Epithelial cell of proximal tubule (primary cell): Measurements from ENCODE around the gene TXNDC16. TPM values are rescaled to one million over a fixed set of nuclear protein-coding genes. Genes with fewer than 3 reads are reported as not detected.
"Not testable (repeated sequence)": the region's sequence is repeated elsewhere in the genome, so short reads cannot be mapped to it uniquely, and the experiment has no call there.

Experiments used
- DNase-seq: peaks from one replicate; pipeline ENCODE4 v3.0.0-alpha.2; 2011; ENCODE audit warnings: low read depth
- H3K4me3 ChIP-seq: 2 replicates; pipeline ENCODE4 v1.5.1; 2011; ENCODE audit warnings: low read depth, mild to moderate bottlenecking, low read length
- total RNA-seq: library from RNA; depleted of rRNA; stranded (reverse); fragments of >200 nt; gene quantifications from 2 replicates; pipeline ENCODE4 v1.2.3, GENCODE V29; 2015
- TF ChIP-seq, protein P1 (sequence below): conservative IDR thresholded peaks from 2 replicates; pipeline ENCODE4 v1.5.1; 2012; ENCODE audit warnings: low read depth, mild to moderate bottlenecking, low read length

TXNDC16 gene
- total RNA-seq, 1 donor from 2014 or later = 6.7 TPM

DNA sequence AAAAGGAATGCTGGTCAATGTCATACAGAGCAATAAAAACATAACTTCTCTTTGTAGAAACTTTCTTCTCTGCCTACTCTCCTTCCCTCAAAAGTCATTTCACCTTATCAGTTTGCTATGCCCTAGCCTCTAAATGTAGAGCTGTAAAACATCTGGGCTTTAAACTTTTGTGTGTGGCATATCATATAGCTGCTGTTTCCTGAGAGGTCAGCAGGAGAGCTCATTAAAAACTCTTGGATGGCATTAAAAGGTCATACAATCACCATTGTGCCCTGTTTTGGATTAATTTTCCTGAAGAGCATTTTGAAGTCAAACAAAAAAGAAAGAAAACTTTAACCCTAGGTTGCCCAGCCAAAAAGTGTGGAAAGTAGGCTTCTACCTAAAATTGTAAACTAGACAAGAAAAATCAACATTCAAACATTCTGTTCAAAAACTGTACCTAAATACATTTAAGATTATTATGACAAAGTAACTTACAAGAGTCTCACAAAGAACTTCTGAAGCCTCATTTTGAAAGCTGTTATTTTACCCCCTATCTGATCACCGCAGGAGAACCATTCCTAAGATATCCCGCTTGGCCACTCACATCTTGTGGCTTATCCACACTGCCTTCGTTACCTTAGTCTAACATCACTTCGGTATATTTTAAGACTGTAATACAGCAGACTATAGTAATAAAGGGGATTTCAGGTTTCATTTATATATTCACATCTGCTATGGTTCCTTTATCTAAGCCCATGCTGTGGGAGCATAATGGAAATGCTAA lies 38.1 kb downstream of the TXNDC16 start:
- TF ChIP-seq, protein P1, sequence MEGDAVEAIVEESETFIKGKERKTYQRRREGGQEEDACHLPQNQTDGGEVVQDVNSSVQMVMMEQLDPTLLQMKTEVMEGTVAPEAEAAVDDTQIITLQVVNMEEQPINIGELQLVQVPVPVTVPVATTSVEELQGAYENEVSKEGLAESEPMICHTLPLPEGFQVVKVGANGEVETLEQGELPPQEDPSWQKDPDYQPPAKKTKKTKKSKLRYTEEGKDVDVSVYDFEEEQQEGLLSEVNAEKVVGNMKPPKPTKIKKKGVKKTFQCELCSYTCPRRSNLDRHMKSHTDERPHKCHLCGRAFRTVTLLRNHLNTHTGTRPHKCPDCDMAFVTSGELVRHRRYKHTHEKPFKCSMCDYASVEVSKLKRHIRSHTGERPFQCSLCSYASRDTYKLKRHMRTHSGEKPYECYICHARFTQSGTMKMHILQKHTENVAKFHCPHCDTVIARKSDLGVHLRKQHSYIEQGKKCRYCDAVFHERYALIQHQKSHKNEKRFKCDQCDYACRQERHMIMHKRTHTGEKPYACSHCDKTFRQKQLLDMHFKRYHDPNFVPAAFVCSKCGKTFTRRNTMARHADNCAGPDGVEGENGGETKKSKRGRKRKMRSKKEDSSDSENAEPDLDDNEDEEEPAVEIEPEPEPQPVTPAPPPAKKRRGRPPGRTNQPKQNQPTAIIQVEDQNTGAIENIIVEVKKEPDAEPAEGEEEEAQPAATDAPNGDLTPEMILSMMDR = no peak
- no peak overlapping the region for H3K4me3 ChIP-seq
- no peak for DNase-seq

GRCh38 chr14:52513249-52513648 lies 39.1 kb downstream of the TXNDC16 start:
- TF ChIP-seq, protein P1 = no peak
- no peak overlapping the region for H3K4me3 ChIP-seq

DNA sequence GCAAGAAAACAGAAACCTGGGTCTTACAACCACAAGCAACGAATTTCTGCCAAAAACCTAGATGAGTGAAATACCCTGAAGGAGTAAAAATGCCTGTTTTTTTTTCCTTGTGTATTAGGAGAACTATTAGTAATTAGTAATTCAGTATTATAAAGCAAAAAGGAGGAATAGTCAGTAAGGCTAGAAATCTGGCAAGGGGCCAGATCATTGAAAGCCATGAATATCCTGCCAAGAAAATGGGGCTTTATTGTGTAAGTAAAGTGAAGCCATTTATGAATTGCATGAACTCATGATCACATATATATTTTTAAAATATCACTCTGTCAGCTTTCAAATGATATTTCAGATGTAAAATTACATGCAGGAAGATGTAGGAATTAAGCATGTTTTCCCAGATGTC lies 57.9 kb downstream of the TXNDC16 start:
- H3K4me3 ChIP-seq = no peak overlapping the region
- TF ChIP-seq, protein P1 = no peak
- DNase-seq = no peak

More at GRCh38 chr14:52513249-52513648, 39.1 kb downstream of the TXNDC16 start:
- no peak for DNase-seq

- TF ChIP-seq, protein P1 = no peak
- H3K4me3 ChIP-seq = no peak overlapping the region
- DNase-seq = no peak
These were observed 66.8 kb downstream of the TXNDC16 start for GRCh38 chr14:52485350-52485960.

GRCh38 chr14:52481864-52482263 lies 70.4 kb downstream of the TXNDC16 start:
- DNase-seq = no peak
- H3K4me3 ChIP-seq = no peak overlapping the region
- TF ChIP-seq, protein P1 = no peak

GRCh38 chr14:52473557-52473956 lies 78.7 kb downstream of the TXNDC16 start:
- TF ChIP-seq, protein P1 = peak; percentile 46
- H3K4me3 ChIP-seq = no peak overlapping the region
- DNase-seq = no peak

- H3K4me3 ChIP-seq = no peak overlapping the region
- TF ChIP-seq, protein P1 = no peak
- DNase-seq = no peak
These were observed 79.6 kb downstream of the TXNDC16 start for GRCh38 chr14:52472728-52473127.

DNA sequence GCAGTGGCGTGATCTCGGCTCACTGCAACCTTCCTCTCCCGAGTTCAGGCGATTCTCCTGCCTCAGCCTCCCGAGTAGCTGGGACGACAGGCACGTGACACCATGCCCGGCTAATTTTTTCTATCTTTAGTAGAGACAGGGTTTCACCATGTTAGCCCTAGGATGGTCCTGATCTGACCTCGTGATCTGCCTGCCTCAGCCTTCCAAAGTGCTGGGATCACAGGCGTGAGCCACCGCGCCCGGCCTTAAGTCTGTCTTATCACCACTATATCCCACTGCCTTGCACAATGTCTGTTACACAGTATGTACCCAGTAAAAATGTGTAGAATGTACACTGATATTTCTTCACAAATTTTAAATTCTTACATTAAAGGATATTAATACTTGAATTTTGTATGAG lies 80.1 kb downstream of the TXNDC16 start:
- H3K4me3 ChIP-seq, DNase-seq: not testable (repeated sequence)
